Vagina (tissue), 2 donors: ENCODE results near the gene SNRPB2.

Experiments
- CTCF ChIP-seq, 3 experiments: fragments of 450-650 bp in 2 of 3; fragments of 200-600 bp in 1 of 3; sonication (generic) in 1 of 3; IDR thresholded peaks; one replicate each; pipeline ENCODE4 v1.5.1; 2017 to 2019; ENCODE audit warnings: antibody characterized with exemption in 3 of 3, mild to moderate bottlenecking in 2 of 3, moderate library complexity in 2 of 3
- POLR2AphosphoS5 ChIP-seq, 2 donors: sonication (generic); formaldehyde crosslinking; IDR thresholded peaks; one replicate each; pipeline ENCODE4 v1.9.0; 2017; ENCODE audit warnings: antibody characterized with exemption in 2 of 2, mild to moderate bottlenecking in 2 of 2, low read depth in 1 of 2; ENCODE audit not compliant: insufficient read depth in 1 of 2

- TF ChIP-seq CTCF (IDR thresholded peaks at IDR 0.05) (no peak), POLR2AphosphoS5 (IDR thresholded peaks at IDR 0.05; ENCODE audit: insufficient read depth in 1 of 2, low read depth in 1 of 2) (no peak)
These were observed 22.2 kb upstream of the SNRPB2 start for GRCh38 chr20:16707674-16708073.
